Liver (tissue), 9 donors: Measurements from ENCODE around the gene GMPR2. TPM values are rescaled to one million over a fixed set of nuclear protein-coding genes. Genes with fewer than 3 reads are reported as not detected.

Source experiments
- DNase-seq: peaks from one replicate; pipeline ENCODE4 v3.0.0-alpha.2; 2017; ENCODE audit warnings: low spot score
- H3K27ac ChIP-seq, 2 donors: one replicate each; pipeline ENCODE4 v1.7.0; 2013; ENCODE audit warnings: inconsistent platforms in 2 of 2, low read length in 2 of 2, control low read depth in 1 of 2, low read depth in 1 of 2, mild to moderate bottlenecking in 1 of 2
- H3K27me3 ChIP-seq, 4 donors: one replicate each; pipeline versions ENCODE4 v1.6.1 to v1.7.0; 2013; ENCODE audit warnings: low read length in 3 of 4, inconsistent platforms in 1 of 4, mild to moderate bottlenecking in 1 of 4, moderate library complexity in 1 of 4; ENCODE audit not compliant: control insufficient read depth in 4 of 4, insufficient read depth in 4 of 4
- H3K36me3 ChIP-seq, 4 donors: one replicate each; pipeline versions ENCODE4 v1.6.1 to v1.7.0; 2013; ENCODE audit warnings: low read length in 3 of 4, mild to moderate bottlenecking in 3 of 4, low read depth in 1 of 4, moderate library complexity in 1 of 4; ENCODE audit not compliant: control insufficient read depth in 4 of 4, insufficient read depth in 3 of 4
- H3K4me1 ChIP-seq, 4 donors: one replicate each; pipeline versions ENCODE4 v1.6.1 to v1.7.0; 2013; ENCODE audit warnings: low read length in 3 of 4, mild to moderate bottlenecking in 3 of 4, moderate library complexity in 1 of 4; ENCODE audit not compliant: control insufficient read depth in 4 of 4, insufficient read depth in 4 of 4
- H3K4me3 ChIP-seq, 3 donors: one replicate each; pipeline versions ENCODE4 v1.6.1 to v1.7.0; 2013; ENCODE audit warnings: low read length in 3 of 3, control low read depth in 1 of 3, low read depth in 1 of 3, mild to moderate bottlenecking in 1 of 3
- H3K9ac ChIP-seq, 2 donors: one replicate each; pipeline ENCODE4 v1.7.0; 2013; ENCODE audit warnings: low read length in 2 of 2, mild to moderate bottlenecking in 2 of 2, moderate library complexity in 2 of 2, control low read depth in 1 of 2, low read depth in 1 of 2
- H3K9me3 ChIP-seq, 4 donors: one replicate each; pipeline versions ENCODE4 v1.6.1 to v1.7.0; 2013; ENCODE audit warnings: low read length in 3 of 4; ENCODE audit not compliant: control insufficient read depth in 4 of 4
- FOXA1 ChIP-seq: IDR thresholded peaks from 2 replicates; pipeline ENCODE4 v1.6.1; 2016; ENCODE audit warnings: antibody characterized with exemption
- HNF4A ChIP-seq, 2 donors: conservative IDR thresholded peaks; 2 replicates each; pipeline ENCODE4 v1.6.1; 2016; ENCODE audit warnings: antibody characterized with exemption in 2 of 2, mild to moderate bottlenecking in 2 of 2
- HNF4G ChIP-seq: IDR thresholded peaks from 2 replicates; pipeline ENCODE4 v1.6.1; 2016; ENCODE audit warnings: antibody characterized with exemption
- NR2F2 ChIP-seq: IDR thresholded peaks from 2 replicates; pipeline ENCODE4 v1.6.1; 2016; ENCODE audit warnings: antibody characterized with exemption
- RXRA ChIP-seq, 2 donors: IDR thresholded peaks; 2 replicates each; pipeline ENCODE4 v1.6.1; 2017 to 2018; ENCODE audit warnings: antibody characterized with exemption in 2 of 2, mild to moderate bottlenecking in 1 of 2
- SP1 ChIP-seq: IDR thresholded peaks from 2 replicates; pipeline ENCODE4 v1.6.1; 2018; ENCODE audit warnings: antibody characterized with exemption, mild to moderate bottlenecking
- TAF1 ChIP-seq: conservative IDR thresholded peaks from 2 replicates; pipeline ENCODE4 v1.6.1; 2016; ENCODE audit warnings: antibody characterized with exemption, mild to moderate bottlenecking
- WGBS: extraction: QIAGEN DNeasy Blood & Tissue Kit; methylation state at CpG from one replicate; pipeline ENCODE4 v1.1.7; 2013; 5-methylcytosine and 5-hydroxymethylcytosine counted together
- polyA plus RNA-seq, 2 donors: library from polyadenylated mRNA; stranded (reverse) in 1 of 2; unstranded in 1 of 2; fragments of 200-250 nt in 1 of 2; fragments of >200 nt in 1 of 2; fragmentation: Nextera tagmentation in 1 of 2; extraction: Ambion mirVana in 1 of 2; gene quantifications; one replicate each; pipeline versions ENCODE4 v1.2.1 to v1.2.3, GENCODE V29; 2013 to 2015
- total RNA-seq, 2 donors: library from RNA; depleted of rRNA; stranded (reverse); fragments of >200 nt; gene quantifications; one replicate each; pipeline ENCODE4 v1.2.3, GENCODE V29; 2014
- TF ChIP-seq, protein P1 (sequence below): IDR thresholded peaks from 2 replicates; pipeline ENCODE4 v1.6.1; 2016; ENCODE audit warnings: antibody characterized with exemption
- TF ChIP-seq, protein P2 (sequence below): IDR thresholded peaks from 2 replicates; pipeline ENCODE4 v1.6.1; 2016; ENCODE audit warnings: antibody characterized with exemption, mild to moderate bottlenecking
- TF ChIP-seq, protein P3 (sequence below): fragments of 150-350 bp; IDR thresholded peaks from 2 replicates; pipeline ENCODE4 v1.5.1; 2017; ENCODE audit warnings: improper control_type of control experiment, low read depth, low read length; ENCODE audit not compliant: missing input control
- donor health status: healthy.
- donor health status: healthy.
- donor health status: healthy.
- donor health status: healthy.
- donor health status: healthy.

GMPR2 gene
- total and polyA plus RNA-seq, 4 donors, result 28.6 to 42.7 (median 32.4) TPM

DNA sequence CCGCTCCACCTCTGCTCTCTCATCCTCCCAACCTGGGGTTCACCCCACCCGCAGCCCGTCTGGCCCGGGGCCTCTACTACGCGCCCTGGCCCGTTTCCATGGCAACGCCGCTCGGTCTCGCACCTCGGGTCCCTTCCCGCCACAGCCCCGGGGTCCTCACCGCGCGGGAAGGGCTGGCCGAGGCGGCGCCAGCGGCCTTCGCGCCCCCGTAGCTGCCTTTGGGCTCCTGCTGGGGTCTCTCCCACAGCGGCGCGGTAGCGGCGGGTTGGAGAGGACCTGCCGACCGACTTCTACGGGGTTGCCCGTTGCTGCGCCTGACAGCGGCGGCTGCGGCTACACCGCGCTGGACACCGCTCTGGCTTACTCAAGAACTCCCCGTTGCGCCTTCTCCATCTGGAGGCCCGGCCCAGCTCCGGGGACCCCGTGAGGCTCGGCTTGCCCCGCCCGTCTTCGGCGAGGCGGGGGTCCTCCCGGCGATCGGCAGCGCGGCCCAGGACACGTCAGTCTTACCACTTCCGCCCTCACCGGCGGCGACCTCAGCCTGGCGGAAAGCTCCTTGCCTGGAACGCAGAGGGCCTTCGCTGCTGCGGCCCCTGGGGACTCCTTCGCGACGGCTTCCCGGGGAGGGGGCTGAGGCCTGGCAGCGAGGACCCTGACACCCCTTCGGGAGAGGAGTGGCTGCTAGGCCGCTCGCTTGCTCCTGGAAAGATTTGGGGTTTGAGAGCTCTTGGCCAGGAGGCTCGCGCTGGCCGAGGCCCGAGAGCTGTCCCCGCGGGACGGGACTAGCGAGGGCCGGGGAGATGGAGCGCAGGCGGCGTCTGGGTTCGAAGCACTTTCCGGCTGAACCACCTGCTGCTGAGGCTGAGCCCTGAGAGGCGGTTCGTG, 37.3 kb upstream of the GMPR2 start, which contains the start of gene TM9SF1 (continued):
- TF ChIP-seq HNF4A (conservative IDR thresholded peaks at IDR 0.05) (no peak), TAF1 (no peak), HNF4G (no peak)
- TF ChIP-seq, protein P1, sequence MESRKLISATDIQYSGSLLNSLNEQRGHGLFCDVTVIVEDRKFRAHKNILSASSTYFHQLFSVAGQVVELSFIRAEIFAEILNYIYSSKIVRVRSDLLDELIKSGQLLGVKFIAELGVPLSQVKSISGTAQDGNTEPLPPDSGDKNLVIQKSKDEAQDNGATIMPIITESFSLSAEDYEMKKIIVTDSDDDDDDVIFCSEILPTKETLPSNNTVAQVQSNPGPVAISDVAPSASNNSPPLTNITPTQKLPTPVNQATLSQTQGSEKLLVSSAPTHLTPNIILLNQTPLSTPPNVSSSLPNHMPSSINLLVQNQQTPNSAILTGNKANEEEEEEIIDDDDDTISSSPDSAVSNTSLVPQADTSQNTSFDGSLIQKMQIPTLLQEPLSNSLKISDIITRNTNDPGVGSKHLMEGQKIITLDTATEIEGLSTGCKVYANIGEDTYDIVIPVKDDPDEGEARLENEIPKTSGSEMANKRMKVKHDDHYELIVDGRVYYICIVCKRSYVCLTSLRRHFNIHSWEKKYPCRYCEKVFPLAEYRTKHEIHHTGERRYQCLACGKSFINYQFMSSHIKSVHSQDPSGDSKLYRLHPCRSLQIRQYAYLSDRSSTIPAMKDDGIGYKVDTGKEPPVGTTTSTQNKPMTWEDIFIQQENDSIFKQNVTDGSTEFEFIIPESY, result no peak

DNA sequence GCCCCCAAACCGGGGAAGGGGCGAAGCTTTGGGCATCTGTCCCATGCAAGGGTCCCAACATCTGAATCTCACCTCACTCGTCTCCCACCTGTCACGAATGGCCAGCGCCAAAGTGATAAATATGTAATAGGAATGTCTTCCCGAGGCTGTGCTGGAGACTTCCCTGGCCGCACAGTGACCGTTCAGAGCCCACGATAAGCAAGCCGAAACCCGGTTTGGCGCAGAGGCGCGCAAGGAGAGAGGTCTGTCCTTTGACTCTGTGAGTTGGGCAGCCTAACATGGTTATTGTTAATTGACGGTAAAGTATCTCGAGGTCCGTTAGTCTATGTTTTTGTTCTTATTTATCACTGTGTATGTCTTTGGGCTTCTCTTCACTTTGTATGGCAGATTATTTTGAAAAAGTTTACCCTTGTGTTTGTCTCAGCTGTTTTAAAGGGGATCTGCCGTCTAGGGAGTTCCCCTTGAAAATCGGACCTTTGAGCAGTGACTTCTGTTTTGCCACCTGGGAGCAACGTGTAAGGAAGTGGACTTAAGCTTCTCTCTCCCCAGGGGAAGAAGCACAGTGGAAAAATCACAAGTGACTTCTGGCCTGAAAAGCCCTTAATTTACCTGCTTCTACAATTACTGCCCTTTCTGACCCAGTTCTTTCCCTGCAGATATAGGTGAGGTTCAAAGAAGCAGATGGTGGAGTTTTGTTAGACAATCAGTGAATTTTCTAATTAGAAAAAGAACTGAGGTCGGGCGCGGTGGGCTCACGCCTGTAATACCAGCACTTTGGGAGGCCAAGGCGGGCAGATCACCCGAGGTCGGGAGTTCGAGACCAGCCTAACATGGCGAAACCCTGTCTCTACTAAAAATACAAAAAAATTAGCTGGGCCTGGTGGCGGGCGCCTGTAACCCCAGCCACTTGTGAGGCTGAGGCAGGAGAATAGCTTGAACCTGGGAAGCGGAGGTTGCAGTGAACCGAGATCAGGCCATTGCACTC, 36.4 kb upstream of the GMPR2 start:
- Histone ChIP-seq H3K4me3 (peak overlapping the region; percentile 79 to 94 (median 93)), H3K9me3 (no peaks in the 10 kb centered on the region), H3K36me3 (peaks cover 4 to 12% (median 9%) of the 10 kb centered on the region in 4 donors), H3K27ac (peak overlapping the region; percentile 99), H3K9ac (peak overlapping the region; percentile 76 to 97), H3K4me1 (peaks cover 0 to 29% (median 23%) of the 10 kb centered on the region in 4 donors), H3K27me3 (no peaks in the 10 kb centered on the region)
- peak; percentile 41 for DNase-seq
- 34% methylated on average over 33 of the region's 33 CpGs for WGBS
- no peak for TF ChIP-seq SP1
- TF ChIP-seq, protein P2, sequence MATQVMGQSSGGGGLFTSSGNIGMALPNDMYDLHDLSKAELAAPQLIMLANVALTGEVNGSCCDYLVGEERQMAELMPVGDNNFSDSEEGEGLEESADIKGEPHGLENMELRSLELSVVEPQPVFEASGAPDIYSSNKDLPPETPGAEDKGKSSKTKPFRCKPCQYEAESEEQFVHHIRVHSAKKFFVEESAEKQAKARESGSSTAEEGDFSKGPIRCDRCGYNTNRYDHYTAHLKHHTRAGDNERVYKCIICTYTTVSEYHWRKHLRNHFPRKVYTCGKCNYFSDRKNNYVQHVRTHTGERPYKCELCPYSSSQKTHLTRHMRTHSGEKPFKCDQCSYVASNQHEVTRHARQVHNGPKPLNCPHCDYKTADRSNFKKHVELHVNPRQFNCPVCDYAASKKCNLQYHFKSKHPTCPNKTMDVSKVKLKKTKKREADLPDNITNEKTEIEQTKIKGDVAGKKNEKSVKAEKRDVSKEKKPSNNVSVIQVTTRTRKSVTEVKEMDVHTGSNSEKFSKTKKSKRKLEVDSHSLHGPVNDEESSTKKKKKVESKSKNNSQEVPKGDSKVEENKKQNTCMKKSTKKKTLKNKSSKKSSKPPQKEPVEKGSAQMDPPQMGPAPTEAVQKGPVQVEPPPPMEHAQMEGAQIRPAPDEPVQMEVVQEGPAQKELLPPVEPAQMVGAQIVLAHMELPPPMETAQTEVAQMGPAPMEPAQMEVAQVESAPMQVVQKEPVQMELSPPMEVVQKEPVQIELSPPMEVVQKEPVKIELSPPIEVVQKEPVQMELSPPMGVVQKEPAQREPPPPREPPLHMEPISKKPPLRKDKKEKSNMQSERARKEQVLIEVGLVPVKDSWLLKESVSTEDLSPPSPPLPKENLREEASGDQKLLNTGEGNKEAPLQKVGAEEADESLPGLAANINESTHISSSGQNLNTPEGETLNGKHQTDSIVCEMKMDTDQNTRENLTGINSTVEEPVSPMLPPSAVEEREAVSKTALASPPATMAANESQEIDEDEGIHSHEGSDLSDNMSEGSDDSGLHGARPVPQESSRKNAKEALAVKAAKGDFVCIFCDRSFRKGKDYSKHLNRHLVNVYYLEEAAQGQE, result no peak
- no peak for TF ChIP-seq NR2F2
- no peak for TF ChIP-seq RXRA (IDR thresholded peaks at IDR 0.05)
- TF ChIP-seq FOXA1, result no peak
- TF ChIP-seq HNF4A (conservative IDR thresholded peaks at IDR 0.05), result peak; percentile 22 to 44

DNA sequence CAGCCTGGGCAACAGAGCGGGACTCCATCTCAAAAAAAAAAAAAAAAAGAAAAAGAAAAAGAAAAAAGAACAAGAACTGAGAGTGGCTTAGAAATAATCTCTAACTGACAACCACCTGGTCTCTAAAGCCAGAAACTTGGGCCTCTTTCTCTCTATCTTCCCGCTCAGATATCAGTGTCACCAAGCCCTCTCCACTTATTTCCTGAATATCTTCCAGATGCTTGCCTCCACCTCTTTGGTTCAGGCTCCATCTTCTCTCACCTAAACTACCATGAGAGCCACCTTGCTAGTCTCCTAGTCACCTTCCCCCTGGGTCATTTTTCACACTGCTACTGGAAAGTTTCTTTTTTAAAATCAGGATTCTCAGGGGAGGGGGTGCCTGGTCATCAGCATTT, 35.7 kb upstream of the GMPR2 start:
- Histone ChIP-seq H3K27ac (no peak overlapping the region), H3K9ac (no peak overlapping the region), H3K4me1 (peaks cover 0 to 29% (median 23%) of the 10 kb centered on the region in 4 donors), H3K36me3 (peaks cover 2 to 11% (median 9%) of the 10 kb centered on the region in 4 donors), H3K4me3 (no peak overlapping the region), H3K9me3 (no peaks in the 10 kb centered on the region), H3K27me3 (no peaks in the 10 kb centered on the region)
- TF ChIP-seq, protein P3, sequence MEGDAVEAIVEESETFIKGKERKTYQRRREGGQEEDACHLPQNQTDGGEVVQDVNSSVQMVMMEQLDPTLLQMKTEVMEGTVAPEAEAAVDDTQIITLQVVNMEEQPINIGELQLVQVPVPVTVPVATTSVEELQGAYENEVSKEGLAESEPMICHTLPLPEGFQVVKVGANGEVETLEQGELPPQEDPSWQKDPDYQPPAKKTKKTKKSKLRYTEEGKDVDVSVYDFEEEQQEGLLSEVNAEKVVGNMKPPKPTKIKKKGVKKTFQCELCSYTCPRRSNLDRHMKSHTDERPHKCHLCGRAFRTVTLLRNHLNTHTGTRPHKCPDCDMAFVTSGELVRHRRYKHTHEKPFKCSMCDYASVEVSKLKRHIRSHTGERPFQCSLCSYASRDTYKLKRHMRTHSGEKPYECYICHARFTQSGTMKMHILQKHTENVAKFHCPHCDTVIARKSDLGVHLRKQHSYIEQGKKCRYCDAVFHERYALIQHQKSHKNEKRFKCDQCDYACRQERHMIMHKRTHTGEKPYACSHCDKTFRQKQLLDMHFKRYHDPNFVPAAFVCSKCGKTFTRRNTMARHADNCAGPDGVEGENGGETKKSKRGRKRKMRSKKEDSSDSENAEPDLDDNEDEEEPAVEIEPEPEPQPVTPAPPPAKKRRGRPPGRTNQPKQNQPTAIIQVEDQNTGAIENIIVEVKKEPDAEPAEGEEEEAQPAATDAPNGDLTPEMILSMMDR, result no peak
- TF ChIP-seq, protein P2, result no peak
- no peak for TF ChIP-seq HNF4A (conservative IDR thresholded peaks at IDR 0.05)
- WGBS, result 93% methylated on average over 2 of the region's 2 CpGs
- no peak for DNase-seq
